Parathyroid adenoma (tissue), 2 donors: ENCODE measurements around the gene ARMC10.

Experiments
- H2AFZ ChIP-seq: fragments of 300-600 bp; sonication (generic); one replicate; pipeline ENCODE4 v1.7.0; 2017; ENCODE audit warnings: antibody characterized with exemption, mild to moderate bottlenecking
- H3K27ac ChIP-seq: fragments of 300-600 bp; sonication (generic); one replicate; pipeline ENCODE4 v1.7.0; 2017
- H3K27me3 ChIP-seq: fragments of 300-600 bp; sonication (generic); one replicate; pipeline ENCODE4 v1.7.0; 2017; ENCODE audit warnings: low read length; ENCODE audit not compliant: control insufficient read depth, insufficient read depth
- H3K36me3 ChIP-seq: fragments of 300-600 bp; sonication (generic); one replicate; pipeline ENCODE4 v1.7.0; 2017; ENCODE audit warnings: low read length; ENCODE audit not compliant: control insufficient read depth, insufficient read depth
- H3K4me1 ChIP-seq: fragments of 300-600 bp; sonication (generic); one replicate; pipeline ENCODE4 v1.7.0; 2017; ENCODE audit warnings: control low read depth
- H3K4me2 ChIP-seq: fragments of 300-600 bp; sonication (generic); one replicate; pipeline ENCODE4 v1.7.0; 2017; ENCODE audit warnings: low read length
- H3K4me3 ChIP-seq: fragments of 300-600 bp; sonication (generic); one replicate; pipeline ENCODE4 v1.7.0; 2017; ENCODE audit warnings: low read depth, low read length
- H3K79me2 ChIP-seq: fragments of 300-600 bp; sonication (generic); one replicate; pipeline ENCODE4 v1.7.0; 2017; ENCODE audit warnings: control low read depth
- H3K9ac ChIP-seq: fragments of 300-600 bp; sonication (generic); one replicate; pipeline ENCODE4 v1.7.0; 2017; ENCODE audit warnings: mild to moderate bottlenecking
- H3K9me3 ChIP-seq: fragments of 300-600 bp; sonication (generic); one replicate; pipeline ENCODE4 v1.7.0; 2017; ENCODE audit warnings: low read length; ENCODE audit not compliant: control insufficient read depth
- CTCF ChIP-seq: fragments of 300-600 bp; sonication (generic); IDR thresholded peaks from one replicate; pipeline ENCODE4 v1.7.0; 2017; ENCODE audit warnings: antibody characterized with exemption, mild to moderate bottlenecking
- donor health status: primary hyperparathyroidism.

Gene ARMC10

DNA sequence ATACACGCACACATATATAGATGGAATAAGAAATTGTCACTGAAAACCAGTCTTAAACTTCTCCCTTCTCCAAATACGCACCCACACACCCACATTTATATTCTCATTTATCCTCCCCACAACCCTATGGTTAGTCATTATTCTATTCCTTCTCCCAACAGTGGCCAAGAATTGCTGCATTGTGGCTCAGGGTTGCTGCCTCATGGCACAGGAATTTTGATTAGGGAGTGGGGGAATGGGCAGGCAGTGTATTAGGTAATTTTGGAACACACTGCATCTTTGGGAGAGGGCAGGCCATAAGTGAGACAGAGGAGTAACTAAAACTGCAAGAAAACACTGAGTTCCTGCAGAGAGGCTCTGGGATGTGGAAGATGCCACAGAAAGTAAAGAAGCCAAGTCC, 38.2 kb downstream of the ARMC10 start:
- Histone ChIP-seq H3K79me2 (no peaks in the 10 kb centered on the region), H2AFZ (no peak overlapping the region), H3K4me2 (no peak overlapping the region), H3K27me3 (no peaks in the 10 kb centered on the region), H3K27ac (no peak overlapping the region), H3K4me3 (no peak overlapping the region), H3K4me1 (no peaks in the 10 kb centered on the region), H3K36me3 (no peaks in the 10 kb centered on the region), H3K9ac (no peak overlapping the region), H3K9me3 (no peaks in the 10 kb centered on the region)
- TF ChIP-seq CTCF, result no peak

- Histone ChIP-seq H3K27ac (no peak overlapping the region), H3K4me1 (no peaks in the 10 kb centered on the region), H2AFZ (no peak overlapping the region), H3K79me2 (no peaks in the 10 kb centered on the region), H3K4me3 (no peak overlapping the region), H3K36me3 (no peaks in the 10 kb centered on the region), H3K4me2 (no peak overlapping the region), H3K9me3 (no peaks in the 10 kb centered on the region), H3K9ac (no peak overlapping the region), H3K27me3 (no peaks in the 10 kb centered on the region)
- no peak for TF ChIP-seq CTCF
Observed at GRCh38 chr7:103114576-103115008, 39.7 kb downstream of the ARMC10 start.

- Histone ChIP-seq H3K79me2 (no peaks in the 10 kb centered on the region), H2AFZ (no peak overlapping the region), H3K4me1 (no peaks in the 10 kb centered on the region), H3K4me3 (no peak overlapping the region), H3K27ac (no peak overlapping the region), H3K9ac (no peak overlapping the region), H3K9me3 (no peaks in the 10 kb centered on the region), H3K27me3 (no peaks in the 10 kb centered on the region), H3K36me3 (no peaks in the 10 kb centered on the region), H3K4me2 (no peak overlapping the region)
- TF ChIP-seq CTCF, result no peak
Observed at GRCh38 chr7:103115771-103116170, 40.8 kb downstream of the ARMC10 start.

DNA sequence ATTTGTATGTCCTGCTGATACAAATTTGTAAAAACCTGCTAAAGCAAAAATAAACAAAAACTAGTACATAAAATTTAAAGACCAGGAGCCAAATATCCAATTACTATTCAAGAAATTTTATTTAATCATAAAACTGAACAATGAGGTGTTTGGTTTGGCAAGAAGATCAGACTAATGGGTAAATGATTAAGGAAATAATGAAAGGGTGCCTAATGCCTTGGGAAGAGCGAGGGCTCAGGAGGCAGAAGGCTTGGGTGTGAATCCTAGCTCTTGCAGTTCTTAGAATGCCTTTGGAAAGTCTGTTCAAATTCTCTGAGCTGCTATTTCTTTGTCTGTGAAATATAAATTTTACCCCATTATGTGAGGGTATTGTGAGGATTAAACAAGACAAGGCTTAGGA, 41.6 kb downstream of the ARMC10 start:
- Histone ChIP-seq H3K4me1 (no peaks in the 10 kb centered on the region), H2AFZ (no peak overlapping the region), H3K4me3 (no peak overlapping the region), H3K9ac (no peak overlapping the region), H3K4me2 (no peak overlapping the region), H3K9me3 (no peaks in the 10 kb centered on the region), H3K79me2 (no peaks in the 10 kb centered on the region), H3K27me3 (no peaks in the 10 kb centered on the region), H3K27ac (no peak overlapping the region), H3K36me3 (no peaks in the 10 kb centered on the region)
- TF ChIP-seq CTCF, result no peak

DNA sequence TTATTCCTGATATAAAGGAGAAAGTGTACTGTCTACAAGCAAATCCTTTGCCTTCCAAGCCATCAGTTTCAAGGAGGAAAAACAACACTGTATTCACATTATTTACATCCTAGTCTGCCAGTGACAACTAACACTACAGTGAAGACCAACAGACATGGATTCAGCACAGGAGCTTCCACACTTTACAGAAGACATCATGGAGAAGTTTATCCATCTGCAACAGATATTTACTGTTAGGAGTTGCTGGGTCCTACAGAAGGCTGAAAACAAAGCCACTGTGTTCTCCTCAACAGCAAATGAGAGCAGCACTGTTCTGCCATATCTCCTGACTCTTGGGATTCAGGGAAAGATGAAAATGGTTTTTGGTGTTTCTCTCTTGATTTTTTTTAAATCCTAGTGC, 42.1 kb downstream of the ARMC10 start:
- Histone ChIP-seq H3K4me1 (no peaks in the 10 kb centered on the region), H3K27ac (no peak overlapping the region), H3K4me3 (no peak overlapping the region), H3K79me2 (no peaks in the 10 kb centered on the region), H2AFZ (no peak overlapping the region), H3K27me3 (no peaks in the 10 kb centered on the region), H3K36me3 (no peaks in the 10 kb centered on the region), H3K9me3 (no peaks in the 10 kb centered on the region), H3K9ac (no peak overlapping the region), H3K4me2 (no peak overlapping the region)
- no peak for TF ChIP-seq CTCF
